Measurements from ENCODE around the gene STK24. TPM values are rescaled to one million over a fixed set of nuclear protein-coding genes. Genes with fewer than 3 reads are reported as not detected.

Gene STK24
- total RNA-seq, 4 donors from 2014 or later = 55.3 to 96.3 (median 83.9) TPM

DNA sequence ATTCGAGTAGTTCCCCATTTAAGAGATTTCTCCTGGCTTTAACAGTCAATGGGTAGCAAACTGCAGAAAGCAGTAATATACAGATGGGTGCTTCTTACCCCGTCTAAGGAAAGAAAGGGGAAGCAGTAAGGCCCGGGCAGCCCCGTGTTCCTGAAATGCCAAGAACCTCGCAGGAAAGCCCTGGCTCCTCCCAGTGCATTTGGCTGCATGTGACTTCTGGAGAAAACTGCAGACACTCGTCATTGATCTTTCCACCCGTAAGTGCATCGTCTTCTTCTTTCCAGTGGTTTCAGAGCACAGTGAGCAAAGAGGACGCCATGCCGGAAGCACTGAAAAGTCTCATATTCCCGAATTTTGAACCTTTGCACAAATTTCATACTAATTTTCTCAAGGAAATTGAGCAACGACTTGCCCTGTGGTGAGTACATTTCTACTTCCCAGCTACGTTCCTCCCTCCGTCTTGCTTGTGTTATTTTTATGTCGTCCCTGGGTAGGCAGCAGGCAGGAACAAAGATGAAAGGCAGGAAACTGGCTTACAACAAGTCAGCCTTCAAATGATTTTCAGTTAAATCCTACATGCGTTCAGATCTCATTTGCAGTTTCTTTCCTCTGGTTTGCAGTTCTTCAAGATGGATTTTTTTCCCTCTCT, 165.2 kb downstream of the STK24 start:
- ATAC-seq (ENCODE audit: low FRiP score) = no peak
- TF ChIP-seq, protein P1, sequence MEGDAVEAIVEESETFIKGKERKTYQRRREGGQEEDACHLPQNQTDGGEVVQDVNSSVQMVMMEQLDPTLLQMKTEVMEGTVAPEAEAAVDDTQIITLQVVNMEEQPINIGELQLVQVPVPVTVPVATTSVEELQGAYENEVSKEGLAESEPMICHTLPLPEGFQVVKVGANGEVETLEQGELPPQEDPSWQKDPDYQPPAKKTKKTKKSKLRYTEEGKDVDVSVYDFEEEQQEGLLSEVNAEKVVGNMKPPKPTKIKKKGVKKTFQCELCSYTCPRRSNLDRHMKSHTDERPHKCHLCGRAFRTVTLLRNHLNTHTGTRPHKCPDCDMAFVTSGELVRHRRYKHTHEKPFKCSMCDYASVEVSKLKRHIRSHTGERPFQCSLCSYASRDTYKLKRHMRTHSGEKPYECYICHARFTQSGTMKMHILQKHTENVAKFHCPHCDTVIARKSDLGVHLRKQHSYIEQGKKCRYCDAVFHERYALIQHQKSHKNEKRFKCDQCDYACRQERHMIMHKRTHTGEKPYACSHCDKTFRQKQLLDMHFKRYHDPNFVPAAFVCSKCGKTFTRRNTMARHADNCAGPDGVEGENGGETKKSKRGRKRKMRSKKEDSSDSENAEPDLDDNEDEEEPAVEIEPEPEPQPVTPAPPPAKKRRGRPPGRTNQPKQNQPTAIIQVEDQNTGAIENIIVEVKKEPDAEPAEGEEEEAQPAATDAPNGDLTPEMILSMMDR (IDR thresholded peaks at IDR 0.05) = no peak

DNA sequence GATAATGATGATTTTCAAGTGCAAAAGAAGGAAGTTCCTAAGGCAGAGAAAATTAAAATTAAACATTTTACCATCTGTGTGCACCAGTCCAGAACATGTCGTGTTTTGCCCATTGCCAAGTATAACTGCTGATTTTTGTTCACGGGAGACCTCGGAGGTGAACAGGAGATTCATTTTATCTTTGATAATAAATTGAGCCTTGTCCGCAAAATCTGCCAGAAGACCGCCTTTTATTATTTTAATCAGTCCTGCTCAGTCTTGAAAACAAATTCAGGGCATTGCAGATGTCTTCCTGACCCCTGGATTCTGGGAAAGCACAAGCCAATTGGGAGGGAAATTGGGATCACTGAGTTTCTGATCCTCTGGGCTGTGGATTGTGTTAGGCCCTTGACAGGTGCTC, 165.9 kb downstream of the STK24 start:
- no peak for ATAC-seq (ENCODE audit: low FRiP score)
- TF ChIP-seq, protein P1 (IDR thresholded peaks at IDR 0.05) = no peak
- DNase-seq (ENCODE audit: low spot score) = no peak

More for the DNA sequence above, 165.2 kb downstream of the STK24 start:
- no peak for DNase-seq (ENCODE audit: low spot score)

DNA sequence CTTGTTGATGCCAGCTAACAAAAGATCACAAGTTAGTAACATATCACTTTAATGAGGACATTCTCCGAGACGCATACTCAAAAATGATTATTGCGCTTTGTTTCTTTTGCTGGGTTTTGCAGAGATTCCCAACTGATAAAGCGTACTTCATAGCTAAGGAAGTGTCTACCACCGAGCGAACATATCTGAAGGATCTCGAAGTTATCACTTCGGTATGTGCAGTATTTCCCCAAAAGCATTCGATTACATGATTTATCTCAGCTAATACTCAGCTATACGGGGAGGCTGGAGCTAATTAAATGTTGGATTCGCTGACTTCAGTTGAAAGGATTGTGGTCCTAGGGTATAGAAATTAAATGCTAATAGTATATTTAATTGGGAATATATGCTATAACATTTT, 166.3 kb downstream of the STK24 start:
- TF ChIP-seq, protein P1 (IDR thresholded peaks at IDR 0.05) = no peak
- DNase-seq (ENCODE audit: low spot score) (no peak), ATAC-seq (ENCODE audit: low FRiP score) (no peak)

DNA sequence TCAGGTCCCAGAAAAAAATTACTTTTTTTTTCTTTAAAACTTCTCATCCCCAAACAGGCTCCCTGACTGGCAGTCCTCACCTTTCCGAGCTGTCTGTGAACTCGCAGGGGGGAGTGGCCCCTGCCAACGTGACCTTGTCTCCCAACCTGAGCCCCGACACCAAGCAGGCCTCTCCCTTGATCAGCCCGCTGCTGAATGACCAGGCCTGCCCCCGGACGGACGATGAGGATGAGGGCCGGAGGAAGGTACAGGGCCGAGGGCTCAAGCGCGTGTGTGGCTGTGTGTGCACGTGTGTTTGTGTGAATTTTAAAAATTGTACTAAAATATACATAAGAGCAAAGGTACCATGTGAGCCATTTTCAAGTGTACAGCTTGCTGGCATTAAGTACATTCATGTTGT, 167.6 kb downstream of the STK24 start:
- ATAC-seq (ENCODE audit: low FRiP score) (no peak), DNase-seq (ENCODE audit: low spot score) (no peak)
- TF ChIP-seq, protein P1 (IDR thresholded peaks at IDR 0.05) = no peak

DNA sequence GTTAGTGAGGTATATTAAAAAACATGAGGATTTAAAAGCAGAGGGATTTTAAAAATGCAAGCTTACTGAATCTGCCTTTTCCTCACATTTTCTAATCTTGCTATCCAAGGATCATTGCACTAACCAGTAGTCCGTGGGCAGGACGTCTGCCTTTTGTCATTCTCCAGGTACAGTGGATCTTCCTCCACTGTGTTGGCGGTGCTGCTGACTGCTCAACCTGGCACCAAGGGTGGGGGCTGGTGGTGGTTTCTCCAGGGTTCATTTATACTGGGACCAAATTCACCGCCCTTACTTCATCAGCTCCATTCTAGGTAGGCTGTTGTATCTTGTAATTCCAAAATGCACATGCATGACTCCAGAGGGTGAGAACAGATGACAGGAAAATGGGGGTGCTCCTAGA, 169.3 kb downstream of the STK24 start:
- TF ChIP-seq, protein P1 (IDR thresholded peaks at IDR 0.05) = no peak
- DNase-seq (ENCODE audit: low spot score) (no peak), ATAC-seq (ENCODE audit: low FRiP score) (no peak)

DNA sequence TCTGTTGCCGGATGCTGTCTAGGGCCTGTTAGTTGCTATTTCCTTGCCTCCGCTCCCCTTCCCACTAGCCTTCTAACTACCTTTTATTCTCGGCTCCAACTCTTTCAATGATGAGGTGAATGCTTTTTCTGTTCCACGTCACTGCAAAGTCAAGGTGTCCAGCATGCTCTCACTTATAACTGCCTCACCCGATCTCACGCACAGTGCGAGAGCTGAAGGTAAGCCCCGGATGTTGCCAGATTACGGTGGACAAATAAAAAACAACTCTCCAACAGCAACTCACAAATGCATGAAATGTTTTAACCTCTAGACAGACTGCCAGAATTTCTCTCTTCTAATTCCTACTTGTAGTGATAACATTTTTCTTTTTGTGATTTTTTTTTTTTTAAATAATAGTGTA, 169.9 kb downstream of the STK24 start:
- TF ChIP-seq, protein P1 (IDR thresholded peaks at IDR 0.05) = no peak
- no peak for DNase-seq (ENCODE audit: low spot score)
- no peak for ATAC-seq (ENCODE audit: low FRiP score)

DNA sequence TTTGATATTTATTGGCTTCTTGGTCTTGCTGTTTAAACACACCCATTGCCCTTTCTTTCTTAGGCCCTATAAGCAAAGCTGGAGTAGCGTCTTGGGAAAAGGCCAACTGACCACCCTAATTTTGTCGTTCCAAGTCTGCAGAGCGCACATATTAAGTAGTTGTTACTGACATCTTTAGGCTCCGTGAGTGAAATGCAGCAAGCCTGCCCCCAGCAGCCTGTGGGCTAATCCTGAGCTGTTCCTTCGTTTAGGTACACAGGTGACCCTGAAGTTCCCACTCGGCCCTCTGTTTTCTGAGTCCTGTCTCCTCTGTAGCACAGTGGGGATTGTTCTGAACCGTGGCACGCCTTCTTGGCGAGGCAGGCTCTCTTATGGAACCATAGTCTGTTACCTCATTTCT, 170.5 kb downstream of the STK24 start:
- ATAC-seq (ENCODE audit: low FRiP score) (no peak), DNase-seq (ENCODE audit: low spot score) (no peak)
- TF ChIP-seq, protein P1 (IDR thresholded peaks at IDR 0.05) = no peak
